A673 (cell line): ENCODE data around the gene CYYR1. TPM values are rescaled to one million over a fixed set of nuclear protein-coding genes. Genes with fewer than 3 reads are reported as not detected.

Source experiments
- BruUV-seq: library from RNA; stranded (reverse); fragments of 400-500 nt; replicated peaks from 2 replicates; lab custom pipeline; 2021; lab: Mats Ljungman, UMichigan
- CTCF ChIA-PET: fragments of 300-600 bp; sonication (Branson Sonifier 250); formaldehyde crosslinking; loops from one replicate; lab custom pipeline; 2022; ENCODE audit warnings: antibody characterized with exemption; lab: Charles Lee
- POLR2A ChIA-PET: fragments of 300-600 bp; sonication (Branson Sonifier 250); formaldehyde crosslinking; loops from one replicate; lab custom pipeline; 2022; ENCODE audit warnings: antibody characterized with exemption; ENCODE audit not compliant: low non-redundant PET; lab: Charles Lee
- DNase-seq: peaks from one replicate; pipeline ENCODE4 v3.0.0-alpha.2; 2015; ENCODE audit warnings: low spot score
- H3K27ac ChIP-seq: fragments of 200-600 bp; sonication (generic); 2 replicates; pipeline ENCODE4 v1.5.1; 2016; ENCODE audit warnings: mixed run types, low read depth, mild to moderate bottlenecking, mixed read lengths, antibody characterized with exemption, low read length; ENCODE audit not compliant: poor library complexity, severe bottlenecking
- H3K27me3 ChIP-seq: fragments of 200-600 bp; sonication (generic); replicated peaks from 2 replicates; pipeline ENCODE4 v1.6.1; 2017; ENCODE audit warnings: mixed run types, low read depth, mild to moderate bottlenecking, mixed read lengths, antibody characterized with exemption, low read length; ENCODE audit not compliant: insufficient read depth, poor library complexity
- H3K36me3 ChIP-seq: fragments of 200-600 bp; sonication (generic); 2 replicates; pipeline ENCODE4 v1.6.1; 2016; ENCODE audit warnings: mixed run types, mild to moderate bottlenecking, mixed read lengths, antibody characterized with exemption, low read length; ENCODE audit not compliant: insufficient read depth, poor library complexity, severe bottlenecking
- H3K4me1 ChIP-seq: fragments of 200-600 bp; sonication (generic); 2 replicates; pipeline ENCODE4 v1.6.1; 2017; ENCODE audit warnings: mixed run types, mild to moderate bottlenecking, mixed read lengths, antibody characterized with exemption, low read length; ENCODE audit not compliant: insufficient read depth, poor library complexity, severe bottlenecking
- H3K4me3 ChIP-seq: fragments of 200-600 bp; sonication (generic); 2 replicates; pipeline ENCODE4 v1.5.1; 2016; ENCODE audit warnings: low read depth, mixed run types, mild to moderate bottlenecking, mixed read lengths, low read length; ENCODE audit not compliant: poor library complexity, severe bottlenecking
- H3K9me3 ChIP-seq: fragments of 200-600 bp; sonication (generic); 2 replicates; pipeline ENCODE4 v1.6.1; 2016; ENCODE audit warnings: mixed run types, low read depth, mild to moderate bottlenecking, mixed read lengths, antibody characterized with exemption, low read length; ENCODE audit not compliant: poor library complexity, severe bottlenecking
- EZH2 ChIP-seq: fragments of 200-600 bp; sonication (generic); IDR thresholded peaks from 2 replicates; pipeline ENCODE4 v1.6.1; 2017; ENCODE audit warnings: borderline replicate concordance, low read depth, mild to moderate bottlenecking, mixed read lengths, antibody characterized with exemption, low read length; ENCODE audit not compliant: poor library complexity, severe bottlenecking
- intact Hi-C: fragments of 100-400 bp; cut with micrococcal nuclease; formaldehyde crosslinking; loops from one replicate; pipeline ENCODE4 v1.10.0; 2022; ENCODE audit not compliant: unreplicated experiment
- total RNA-seq: library from RNA; stranded (reverse); gene quantifications from 2 replicates; pipeline ENCODE4 v1.2.3, GENCODE V29; 2021
- TF ChIP-seq, protein P1 (sequence below): fragments of 300-800, 200-600 bp; sonication (generic); conservative IDR thresholded peaks from 2 replicates; pipeline ENCODE4 v1.5.1; 2017; ENCODE audit warnings: low read depth, mild to moderate bottlenecking, antibody characterized with exemption, low read length, moderate library complexity, mixed read lengths

CYYR1 gene
- total RNA-seq, 1 experiment from 2014 or later: 96.4 TPM

DNA sequence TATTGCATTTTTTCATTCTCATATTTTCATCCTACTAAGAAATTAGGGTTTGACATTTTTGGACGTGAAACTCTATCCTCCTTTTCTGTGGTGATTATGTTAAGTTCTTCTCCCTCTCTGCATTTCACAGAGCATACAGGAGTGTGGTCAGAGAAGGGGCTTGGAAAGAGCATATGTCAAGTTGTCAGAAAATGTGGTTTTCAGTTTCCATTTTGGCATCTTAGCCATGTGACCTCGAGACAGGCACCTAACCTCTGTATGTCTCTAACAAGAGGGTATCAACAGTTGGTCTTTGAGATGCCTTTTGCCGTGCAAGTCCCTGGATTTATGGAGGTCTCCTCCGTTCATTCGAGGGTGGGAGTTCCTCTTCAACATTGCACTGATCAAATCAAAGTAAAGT is 140.7 kb downstream of the CYYR1 start:
- no peak for DNase-seq
- TF ChIP-seq EZH2: no peak
- TF ChIP-seq, protein P1, sequence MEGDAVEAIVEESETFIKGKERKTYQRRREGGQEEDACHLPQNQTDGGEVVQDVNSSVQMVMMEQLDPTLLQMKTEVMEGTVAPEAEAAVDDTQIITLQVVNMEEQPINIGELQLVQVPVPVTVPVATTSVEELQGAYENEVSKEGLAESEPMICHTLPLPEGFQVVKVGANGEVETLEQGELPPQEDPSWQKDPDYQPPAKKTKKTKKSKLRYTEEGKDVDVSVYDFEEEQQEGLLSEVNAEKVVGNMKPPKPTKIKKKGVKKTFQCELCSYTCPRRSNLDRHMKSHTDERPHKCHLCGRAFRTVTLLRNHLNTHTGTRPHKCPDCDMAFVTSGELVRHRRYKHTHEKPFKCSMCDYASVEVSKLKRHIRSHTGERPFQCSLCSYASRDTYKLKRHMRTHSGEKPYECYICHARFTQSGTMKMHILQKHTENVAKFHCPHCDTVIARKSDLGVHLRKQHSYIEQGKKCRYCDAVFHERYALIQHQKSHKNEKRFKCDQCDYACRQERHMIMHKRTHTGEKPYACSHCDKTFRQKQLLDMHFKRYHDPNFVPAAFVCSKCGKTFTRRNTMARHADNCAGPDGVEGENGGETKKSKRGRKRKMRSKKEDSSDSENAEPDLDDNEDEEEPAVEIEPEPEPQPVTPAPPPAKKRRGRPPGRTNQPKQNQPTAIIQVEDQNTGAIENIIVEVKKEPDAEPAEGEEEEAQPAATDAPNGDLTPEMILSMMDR: no peak
- Histone ChIP-seq H3K36me3 (no peaks in the 10 kb centered on the region), H3K9me3 (no peaks in the 10 kb centered on the region), H3K4me1 (no peaks in the 10 kb centered on the region), H3K27ac (no peak overlapping the region), H3K4me3 (no peak overlapping the region), H3K27me3 (no peaks in the 10 kb centered on the region)
- intact Hi-C loops: no loop called here
- CTCF ChIA-PET: no interaction called here
- POLR2A ChIA-PET: no interaction called here
- no TSS peak for BruUV-seq

DNA sequence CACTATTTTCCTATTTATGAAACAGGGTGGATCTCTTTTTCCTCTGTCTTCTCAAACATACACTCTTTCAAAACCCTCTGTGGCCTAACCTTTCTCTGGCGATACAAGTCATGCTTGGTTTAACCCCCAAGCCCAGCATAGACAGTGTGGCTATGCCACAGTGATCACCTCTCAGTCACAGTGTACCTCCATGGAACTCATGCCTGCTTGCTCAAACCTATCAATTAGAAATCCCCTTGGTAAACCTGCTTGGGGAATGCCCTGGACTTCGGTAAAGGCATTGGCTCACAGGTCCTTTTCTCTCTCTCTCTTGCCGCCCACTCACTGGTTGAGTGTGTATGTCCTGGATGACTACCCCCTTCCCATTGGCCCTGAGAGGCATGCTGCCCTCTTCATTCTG is 147.5 kb downstream of the CYYR1 start:
- ChIA-PET CTCF (no interaction called here), POLR2A (no interaction called here)
- no peaks in the 10 kb centered on the region for H3K36me3 ChIP-seq
- TF ChIP-seq, protein P1: no peak
- no peak for TF ChIP-seq EZH2
- DNase-seq: no peak
- H3K27me3 ChIP-seq: no peaks in the 10 kb centered on the region
- H3K4me3 ChIP-seq: no peak overlapping the region
- no peaks in the 10 kb centered on the region for H3K9me3 ChIP-seq
- BruUV-seq: no TSS peak
- intact Hi-C loops: no loop called here
- H3K27ac ChIP-seq: no peak overlapping the region
- H3K4me1 ChIP-seq: no peaks in the 10 kb centered on the region

DNA sequence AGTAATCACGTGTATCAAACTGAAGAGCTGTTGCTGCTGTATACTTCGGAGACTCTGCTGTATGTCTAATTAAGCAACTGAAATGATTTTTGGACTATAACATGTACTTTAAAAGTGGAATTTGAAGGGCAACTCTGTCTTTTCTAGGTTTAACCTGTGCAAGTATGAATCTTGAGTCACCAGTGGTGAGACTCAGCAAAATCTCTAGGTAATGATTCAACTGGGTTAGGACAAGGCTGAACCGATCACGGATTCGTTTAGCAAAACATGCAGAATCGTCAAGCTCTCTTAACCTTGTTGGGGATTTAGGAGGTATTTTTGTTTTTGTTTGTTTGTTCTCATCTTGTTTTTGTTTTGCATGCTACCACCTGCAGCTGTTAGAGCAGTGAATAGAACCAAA is 149.6 kb downstream of the CYYR1 start:
- Histone ChIP-seq H3K4me3 (no peak overlapping the region), H3K27me3 (no peaks in the 10 kb centered on the region), H3K9me3 (no peaks in the 10 kb centered on the region), H3K4me1 (no peaks in the 10 kb centered on the region), H3K27ac (no peak overlapping the region), H3K36me3 (no peaks in the 10 kb centered on the region)
- CTCF ChIA-PET: no interaction called here
- intact Hi-C loops: no loop called here
- no peak for DNase-seq
- POLR2A ChIA-PET: no interaction called here
- TF ChIP-seq, protein P1: no peak
- no peak for TF ChIP-seq EZH2
- BruUV-seq: no TSS peak
